H9 (cell line): ENCODE results near the gene MS4A10. TPM values are rescaled to one million over a fixed set of nuclear protein-coding genes. Genes with fewer than 3 reads are reported as not detected.

Experiments used
- DNase-seq: peaks from one replicate; pipeline ENCODE4 v3.0.0-alpha.2; 2017
- H2AFZ ChIP-seq: one replicate; pipeline ENCODE4 v1.6.1; 2013; ENCODE audit warnings: mild to moderate bottlenecking, low read length, control low read depth, moderate library complexity
- H2AK5ac ChIP-seq: 2 replicates; pipeline ENCODE4 v1.6.1; 2013; ENCODE audit warnings: low read length, control low read depth, mixed read lengths; ENCODE audit not compliant: insufficient read length
- H2BK120ac ChIP-seq: one replicate; pipeline ENCODE4 v1.6.1; 2013; ENCODE audit warnings: low read depth, mild to moderate bottlenecking, low read length, control low read depth, inconsistent platforms; ENCODE audit not compliant: poor library complexity, severe bottlenecking
- H2BK12ac ChIP-seq: 2 replicates; pipeline ENCODE4 v1.6.1; 2013; ENCODE audit warnings: low read length, control low read depth, mixed read lengths, low read depth; ENCODE audit not compliant: insufficient read length
- H2BK15ac ChIP-seq: 2 replicates; pipeline ENCODE4 v1.6.1; 2013; ENCODE audit warnings: low read depth, low read length, control low read depth
- H2BK20ac ChIP-seq: one replicate; pipeline ENCODE4 v1.6.1; 2013; ENCODE audit warnings: low read depth, mild to moderate bottlenecking, low read length, control low read depth, inconsistent platforms; ENCODE audit not compliant: poor library complexity, severe bottlenecking
- H2BK5ac ChIP-seq: 2 replicates; pipeline ENCODE4 v1.6.1; 2013; ENCODE audit warnings: low read length, control low read depth, mixed read lengths; ENCODE audit not compliant: insufficient read length
- H3K14ac ChIP-seq: 2 replicates; pipeline ENCODE4 v1.6.1; 2013; ENCODE audit warnings: low read length, control low read depth; ENCODE audit not compliant: insufficient read depth
- H3K18ac ChIP-seq: 2 replicates; pipeline ENCODE4 v1.6.1; 2013; ENCODE audit warnings: low read depth, mild to moderate bottlenecking, mixed read lengths, low read length, control low read depth; ENCODE audit not compliant: insufficient read length
- H3K23ac ChIP-seq: 2 replicates; pipeline ENCODE4 v1.6.1; 2013; ENCODE audit warnings: low read length, control low read depth, mixed read lengths, low read depth; ENCODE audit not compliant: insufficient read length
- H3K23me2 ChIP-seq: 2 replicates; pipeline ENCODE4 v1.6.1; 2013; ENCODE audit warnings: low read depth, mild to moderate bottlenecking, mixed read lengths, low read length, control low read depth; ENCODE audit not compliant: insufficient read length, poor library complexity, severe bottlenecking
- H3K27ac ChIP-seq: 2 replicates; pipeline ENCODE4 v1.5.1; 2013; ENCODE audit warnings: low read length, control low read depth, mixed read lengths, low read depth; ENCODE audit not compliant: insufficient read length
- H3K27me3 ChIP-seq: 2 replicates; pipeline ENCODE4 v1.6.1; 2013; ENCODE audit warnings: low read length, control low read depth, inconsistent platforms; ENCODE audit not compliant: insufficient read depth
- H3K4ac ChIP-seq: 2 replicates; pipeline ENCODE4 v1.6.1; 2013; ENCODE audit warnings: low read depth, mild to moderate bottlenecking, control low read depth, inconsistent platforms, low read length, moderate library complexity
- H3K4me1 ChIP-seq: 2 replicates; pipeline ENCODE4 v1.6.1; 2013; ENCODE audit warnings: low read length, control low read depth, inconsistent platforms; ENCODE audit not compliant: insufficient read depth
- H3K4me2 ChIP-seq: 2 replicates; pipeline ENCODE4 v1.6.1; 2013; ENCODE audit warnings: low read length, control low read depth, mixed read lengths; ENCODE audit not compliant: insufficient read length, insufficient read depth
- H3K56ac ChIP-seq: 2 replicates; pipeline ENCODE4 v1.6.1; 2013; ENCODE audit warnings: low read depth, mild to moderate bottlenecking, mixed read lengths, low read length, control low read depth; ENCODE audit not compliant: insufficient read length
- H3K79me1 ChIP-seq: 2 replicates; pipeline ENCODE4 v1.6.1; 2013; ENCODE audit warnings: low read depth, mild to moderate bottlenecking, moderate library complexity, low read length, control low read depth, inconsistent platforms; ENCODE audit not compliant: insufficient read depth, poor library complexity, severe bottlenecking
- H3K79me2 ChIP-seq: 2 replicates; pipeline ENCODE4 v1.6.1; 2013; ENCODE audit warnings: low read length, control low read depth, inconsistent platforms; ENCODE audit not compliant: insufficient read depth
- H3K9ac ChIP-seq: 2 replicates; pipeline ENCODE4 v1.6.1; 2013; ENCODE audit warnings: low read length, control low read depth, mixed read lengths; ENCODE audit not compliant: insufficient read length; ENCODE audit errors: extremely low read depth
- H3K9me3 ChIP-seq: one replicate; pipeline ENCODE4 v1.6.1; 2013; ENCODE audit warnings: low read depth, low read length, inconsistent platforms; ENCODE audit not compliant: control insufficient read depth
- H3T11ph ChIP-seq: one replicate; pipeline ENCODE4 v1.6.1; 2013; ENCODE audit warnings: mild to moderate bottlenecking, low read length, control low read depth, inconsistent platforms
- H4K20me1 ChIP-seq: one replicate; pipeline ENCODE4 v1.6.1; 2013; ENCODE audit not compliant: control insufficient read depth, insufficient read length, insufficient read depth
- H4K5ac ChIP-seq: 2 replicates; pipeline ENCODE4 v1.6.1; 2013; ENCODE audit warnings: low read depth, mild to moderate bottlenecking, mixed read lengths, low read length, control low read depth; ENCODE audit not compliant: insufficient read length
- H4K8ac ChIP-seq: replicated peaks from 2 replicates; pipeline ENCODE4 v1.6.1; 2013; ENCODE audit warnings: low read length, control low read depth, mixed read lengths, low read depth; ENCODE audit not compliant: insufficient read length
- H4K91ac ChIP-seq: 2 replicates; pipeline ENCODE4 v1.6.1; 2013; ENCODE audit warnings: low read depth, mild to moderate bottlenecking, moderate library complexity, mixed read lengths, low read length, control low read depth; ENCODE audit not compliant: insufficient read length
- H3K27ac Mint-ChIP-seq, 3 experiments: 2 replicates in 2 of 3; 3 replicates in 1 of 3; pipeline ENCODE4 v1.8.0; 2020 to 2021; ENCODE audit warnings: mixed read lengths in 3 of 3, mild to moderate bottlenecking in 1 of 3, moderate library complexity in 1 of 3
- H3K27me3 Mint-ChIP-seq: 2 replicates; pipeline ENCODE4 v1.8.0; 2021; ENCODE audit warnings: low read depth, mild to moderate bottlenecking, moderate library complexity, mixed read lengths
- H3K36me3 Mint-ChIP-seq, 3 experiments: 2 replicates in 2 of 3; 3 replicates in 1 of 3; pipeline ENCODE4 v1.8.0; 2020 to 2021; ENCODE audit warnings: low read depth in 3 of 3, mixed read lengths in 3 of 3; ENCODE audit not compliant: insufficient read depth in 1 of 3
- H3K4me1 Mint-ChIP-seq, 2 experiments: 2 replicates each; pipeline ENCODE4 v1.8.0; 2020; ENCODE audit warnings: mixed read lengths in 2 of 2
- H3K4me3 Mint-ChIP-seq, 2 experiments: 2 replicates in 1 of 2; 3 replicates in 1 of 2; pipeline ENCODE4 v1.8.0; 2020 to 2021; ENCODE audit warnings: mild to moderate bottlenecking in 2 of 2, mixed read lengths in 2 of 2, moderate library complexity in 1 of 2
- H3K9me3 Mint-ChIP-seq, 2 experiments: 2 replicates in 1 of 2; 3 replicates in 1 of 2; pipeline ENCODE4 v1.8.0; 2020; ENCODE audit warnings: mild to moderate bottlenecking in 2 of 2, mixed read lengths in 2 of 2, moderate library complexity in 1 of 2
- CTCF ChIP-seq: fragments of 200-600 bp; sonication (generic); conservative IDR thresholded peaks from 3 replicates; pipeline ENCODE4 v1.8.0; 2021; ENCODE audit warnings: antibody characterized with exemption, mild to moderate bottlenecking
- WGBS: extraction: QIAGEN DNeasy Blood & Tissue Kit; methylation state at CpG from one replicate; pipeline ENCODE4 v1.1.7; 2013; ENCODE audit warnings: missing lambda C conversion rate, low lambda C conversion rate, mixed read lengths; ENCODE audit not compliant: insufficient read length; ENCODE audit errors: extremely low coverage; 5-methylcytosine and 5-hydroxymethylcytosine counted together
- total RNA-seq: library from RNA; stranded (reverse); gene quantifications from 2 replicates; pipeline ENCODE4 v1.2.1, GENCODE V29; 2021

Gene MS4A10
- total RNA-seq, 1 experiment from 2014 or later = not detected

- no peak overlapping the region for H3K9ac ChIP-seq
- H3K56ac ChIP-seq = no peak overlapping the region
- no peak overlapping the region for H2AK5ac ChIP-seq
- no peak overlapping the region for H4K8ac ChIP-seq
- no peaks in the 10 kb centered on the region for H3K79me1 ChIP-seq
- no peak overlapping the region for H2BK20ac ChIP-seq
- DNase-seq = no peak
- H2BK5ac ChIP-seq = no peak overlapping the region
- no peak overlapping the region for H4K5ac ChIP-seq
- no peaks in the 10 kb centered on the region for H3K9me3 ChIP-seq
- no peak overlapping the region for H3K23ac ChIP-seq
- H3T11ph ChIP-seq = no peak overlapping the region
- H3K4me2 ChIP-seq = no peak overlapping the region
- Mint-ChIP-seq H3K36me3 (no peaks in the 10 kb centered on the region), H3K4me3 (no peak overlapping the region), H3K27ac (no peak overlapping the region), H3K4me1 (peaks cover 4 to 7% of the 10 kb centered on the region in 2 experiments; a peak in 3 of 4 replicates), H3K27me3 (peaks cover 17% of the 10 kb centered on the region), H3K9me3 (peaks cover 0 to 2% of the 10 kb centered on the region in 2 experiments; a peak in 1 of 5 replicates)
- H3K14ac ChIP-seq = no peak overlapping the region
- no peak for TF ChIP-seq CTCF
- H3K23me2 ChIP-seq = no peaks in the 10 kb centered on the region
- H4K91ac ChIP-seq = no peak overlapping the region
- no peaks in the 10 kb centered on the region for H3K79me2 ChIP-seq
- no peaks in the 10 kb centered on the region for H3K27me3 ChIP-seq
- H3K27ac ChIP-seq = no peak overlapping the region
- no peaks in the 10 kb centered on the region for H4K20me1 ChIP-seq
- H2BK120ac ChIP-seq = no peak overlapping the region
- H3K4me1 ChIP-seq = no peaks in the 10 kb centered on the region
- H2BK15ac ChIP-seq = no peak overlapping the region
- no peak overlapping the region for H2AFZ ChIP-seq
- H2BK12ac ChIP-seq = no peak overlapping the region
- H3K18ac ChIP-seq = no peak overlapping the region
- WGBS = no CpG with 5 or more reads among the region's 2 CpGs
- H3K4ac ChIP-seq = no peak overlapping the region
Measured at GRCh38 chr11:60777572-60777971, 7.6 kb upstream of the MS4A10 start.
